HG03103 (cell line): Measurements from ENCODE around the gene VPS13D.
"Not testable (repeated sequence)": the region's sequence is repeated elsewhere in the genome, so short reads cannot be mapped to it uniquely, and the experiment has no call there.

Experiments
- ATAC-seq: cut with Tn5 transposase; IDR thresholded peaks from one replicate; pipeline ENCODE4 v1.9.1; 2021; ENCODE audit warnings: low read depth; ENCODE audit not compliant: unreplicated experiment

VPS13D gene

GRCh38 chr1:12525311-12526181, 295.7 kb downstream of the VPS13D start:
- no peak for ATAC-seq

GRCh38 chr1:12527564-12527963, 297.7 kb downstream of the VPS13D start:
- no peak for ATAC-seq

GRCh38 chr1:12528021-12528852, 298.4 kb downstream of the VPS13D start:
- ATAC-seq, result no peak

- ATAC-seq, result no peak
These were observed 299.9 kb downstream of the VPS13D start for GRCh38 chr1:12529640-12530174.

GRCh38 chr1:12530462-12531178, 300.8 kb downstream of the VPS13D start:
- no peak for ATAC-seq

- ATAC-seq, result no peak
These were observed 301.3 kb downstream of the VPS13D start for GRCh38 chr1:12531179-12531499.

GRCh38 chr1:12532405-12533315, 302.8 kb downstream of the VPS13D start:
- ATAC-seq, result no peak

GRCh38 chr1:12536023-12536639, 306.3 kb downstream of the VPS13D start:
- no peak for ATAC-seq

GRCh38 chr1:12537294-12537693, 307.5 kb downstream of the VPS13D start:
- no peak for ATAC-seq

GRCh38 chr1:12537906-12538461, 308.2 kb downstream of the VPS13D start:
- ATAC-seq, result no peak

GRCh38 chr1:12538536-12538935, 308.7 kb downstream of the VPS13D start:
- not testable (repeated sequence) for ATAC-seq

- no peak for ATAC-seq
These were observed 309.5 kb downstream of the VPS13D start for GRCh38 chr1:12539320-12539704.

- ATAC-seq, result no peak
These were observed 310.1 kb downstream of the VPS13D start for GRCh38 chr1:12539705-12540579.

GRCh38 chr1:12540580-12541273, 310.9 kb downstream of the VPS13D start:
- no peak for ATAC-seq

- no peak for ATAC-seq
These were observed 311.7 kb downstream of the VPS13D start for GRCh38 chr1:12541274-12542137.

- ATAC-seq, result no peak
These were observed 312.3 kb downstream of the VPS13D start for GRCh38 chr1:12542138-12542465.
